ENCODE data around the gene TTLL12. TPM values are rescaled to one million over a fixed set of nuclear protein-coding genes. Genes with fewer than 3 reads are reported as not detected.
A peak's percentile ranks its signal among the peaks of the same experiment; 100 is the strongest.

Gene TTLL12
- polyA plus RNA-seq, 1 experiment, result 5.7 TPM

DNA sequence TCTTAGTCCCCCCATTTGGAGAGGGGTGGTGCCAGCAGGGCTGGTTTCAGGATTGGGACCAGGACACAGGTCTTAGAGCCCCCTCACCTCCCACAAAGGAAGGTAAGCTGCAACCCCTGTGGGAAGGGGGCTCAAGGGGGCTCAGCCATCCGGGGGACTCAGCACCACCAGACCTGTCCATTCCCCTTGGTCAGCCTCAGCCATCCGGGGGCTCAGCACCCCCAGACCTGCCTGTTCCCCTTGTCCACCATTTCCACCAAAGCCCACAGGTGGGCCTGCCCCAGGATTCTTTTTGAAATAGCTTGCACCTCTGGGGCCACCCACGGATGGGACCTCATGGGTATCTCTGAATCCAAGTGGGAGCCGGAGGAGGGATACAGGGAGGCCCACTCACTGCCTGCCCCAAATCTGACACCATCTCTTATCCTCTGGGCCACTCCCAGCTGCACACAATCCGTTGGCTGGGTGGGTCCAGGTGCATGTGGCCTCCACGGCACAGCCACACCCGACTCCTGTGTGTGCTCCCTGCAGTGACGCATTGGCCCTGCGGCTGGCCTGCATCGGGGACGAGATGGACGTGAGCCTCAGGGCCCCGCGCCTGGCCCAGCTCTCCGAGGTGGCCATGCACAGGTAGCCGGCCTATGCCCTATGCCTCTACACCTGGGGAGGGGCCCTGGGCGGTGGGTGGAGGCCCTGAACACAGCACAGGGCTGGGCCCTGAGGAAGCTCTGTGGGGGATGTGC lies 59.6 kb downstream of the TTLL12 start:
- DNase-seq (ENCODE audit: low read depth, low spot score), result no peak
- ChIA-PET POLR2A (interaction anchor here (0.6 kb wide), 2 partner anchors 289 to 326 kb away, joined by 3 read pairs; no protein-coding TSS in a partner anchor), CTCF (interaction anchor here (0.7 kb wide), 1 partner anchor 32 kb away, joined by 3 read pairs; no protein-coding TSS in a partner anchor)
- Histone ChIP-seq H3K27ac (ENCODE audit: low read depth, low read length) (peak overlapping the region; percentile 39), H3K27me3 (ENCODE audit: control insufficient read depth, insufficient read depth, low read length) (no peaks in the 10 kb centered on the region), H3K4me3 (ENCODE audit: low read depth, low read length) (no peak overlapping the region), H3K9me3 (ENCODE audit: control insufficient read depth, insufficient read depth, low read length) (no peaks in the 10 kb centered on the region)
- TF ChIP-seq, protein P1, sequence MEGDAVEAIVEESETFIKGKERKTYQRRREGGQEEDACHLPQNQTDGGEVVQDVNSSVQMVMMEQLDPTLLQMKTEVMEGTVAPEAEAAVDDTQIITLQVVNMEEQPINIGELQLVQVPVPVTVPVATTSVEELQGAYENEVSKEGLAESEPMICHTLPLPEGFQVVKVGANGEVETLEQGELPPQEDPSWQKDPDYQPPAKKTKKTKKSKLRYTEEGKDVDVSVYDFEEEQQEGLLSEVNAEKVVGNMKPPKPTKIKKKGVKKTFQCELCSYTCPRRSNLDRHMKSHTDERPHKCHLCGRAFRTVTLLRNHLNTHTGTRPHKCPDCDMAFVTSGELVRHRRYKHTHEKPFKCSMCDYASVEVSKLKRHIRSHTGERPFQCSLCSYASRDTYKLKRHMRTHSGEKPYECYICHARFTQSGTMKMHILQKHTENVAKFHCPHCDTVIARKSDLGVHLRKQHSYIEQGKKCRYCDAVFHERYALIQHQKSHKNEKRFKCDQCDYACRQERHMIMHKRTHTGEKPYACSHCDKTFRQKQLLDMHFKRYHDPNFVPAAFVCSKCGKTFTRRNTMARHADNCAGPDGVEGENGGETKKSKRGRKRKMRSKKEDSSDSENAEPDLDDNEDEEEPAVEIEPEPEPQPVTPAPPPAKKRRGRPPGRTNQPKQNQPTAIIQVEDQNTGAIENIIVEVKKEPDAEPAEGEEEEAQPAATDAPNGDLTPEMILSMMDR (IDR thresholded peaks at IDR 0.05; ENCODE audit: low read depth, low read length), result no peak

DNA sequence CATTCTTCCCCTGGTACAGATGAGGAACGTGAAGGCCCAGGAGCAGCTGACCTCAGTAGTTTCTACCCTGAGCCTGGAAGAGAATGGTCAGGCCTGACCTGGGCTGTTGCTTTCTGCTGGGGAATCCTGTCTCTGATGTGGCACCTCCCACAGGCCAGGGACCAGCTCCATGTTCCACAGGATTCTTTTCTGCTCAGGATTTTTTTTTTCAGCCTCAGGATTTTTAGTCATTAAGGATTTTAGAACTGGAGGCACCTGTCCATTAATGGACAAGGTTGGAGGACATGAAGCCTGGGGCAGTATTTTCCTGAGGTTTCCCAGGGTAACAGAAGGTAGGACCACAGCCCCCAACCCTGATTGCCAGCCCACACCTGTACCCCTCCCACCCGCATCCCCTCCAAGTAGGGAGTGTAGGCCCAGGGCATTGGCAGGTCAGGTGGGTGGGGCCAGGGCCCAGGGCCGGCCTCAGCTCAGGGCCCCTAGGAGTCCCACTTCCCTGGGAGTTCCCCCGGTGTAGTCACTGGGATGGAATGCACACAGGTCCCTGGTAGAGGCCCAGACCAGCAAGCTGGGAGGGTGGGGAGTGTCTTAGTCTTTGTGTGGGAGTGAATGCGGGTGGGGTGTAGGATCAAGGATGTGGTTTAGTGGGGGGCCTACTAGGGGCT lies 60.3 kb downstream of the TTLL12 start:
- no peaks in the 10 kb centered on the region for H3K9me3 ChIP-seq (ENCODE audit: control insufficient read depth, insufficient read depth, low read length)
- ChIA-PET POLR2A (interaction anchor here (0.6 to 0.7 kb wide), 4 partner anchors 13 to 1267 kb away, joined by 3 to 11 read pairs (median 3); no protein-coding TSS in a partner anchor), CTCF (no interaction called here)
- TF ChIP-seq, protein P1 (IDR thresholded peaks at IDR 0.05; ENCODE audit: low read depth, low read length), result no peak
- peak; percentile 60 for DNase-seq (ENCODE audit: low read depth, low spot score)
- no peak overlapping the region for H3K4me3 ChIP-seq (ENCODE audit: low read depth, low read length)
- peak overlapping the region; percentile 39 for H3K27ac ChIP-seq (ENCODE audit: low read depth, low read length)
- H3K27me3 ChIP-seq (ENCODE audit: control insufficient read depth, insufficient read depth, low read length), result no peaks in the 10 kb centered on the region

DNA sequence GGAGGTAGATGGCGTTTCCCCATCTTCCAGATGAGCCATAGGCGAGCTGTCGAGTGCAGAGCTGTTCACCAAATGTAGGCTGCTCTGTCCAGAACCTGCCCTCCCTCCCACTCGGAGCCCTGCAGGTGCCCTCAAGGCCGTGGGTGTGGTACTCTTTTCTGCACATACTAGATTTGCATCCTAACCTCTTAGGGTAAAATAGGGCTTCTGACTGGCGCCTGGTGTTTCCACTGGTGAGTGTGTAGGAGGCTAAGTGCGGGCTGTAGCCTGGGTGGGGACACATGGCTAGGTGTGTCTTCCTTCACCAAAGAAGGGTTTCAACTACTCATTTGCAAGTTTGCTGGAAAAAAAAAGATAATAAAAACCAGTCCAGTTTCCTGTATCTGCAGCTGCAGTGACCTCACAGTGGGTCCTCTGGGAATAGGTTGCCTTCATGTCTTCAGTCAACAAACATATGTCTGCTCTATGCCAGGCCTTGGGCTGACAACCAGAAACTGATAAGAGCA lies 67.9 kb downstream of the TTLL12 start:
- TF ChIP-seq, protein P1 (IDR thresholded peaks at IDR 0.05; ENCODE audit: low read depth, low read length), result no peak
- no peak for DNase-seq (ENCODE audit: low read depth, low spot score)
- Histone ChIP-seq H3K27me3 (ENCODE audit: control insufficient read depth, insufficient read depth, low read length) (peaks cover 5% of the 10 kb centered on the region), H3K27ac (ENCODE audit: low read depth, low read length) (no peak overlapping the region), H3K4me3 (ENCODE audit: low read depth, low read length) (no peak overlapping the region), H3K9me3 (ENCODE audit: control insufficient read depth, insufficient read depth, low read length) (no peaks in the 10 kb centered on the region)
- ChIA-PET CTCF (no interaction called here), POLR2A (no interaction called here)

DNA sequence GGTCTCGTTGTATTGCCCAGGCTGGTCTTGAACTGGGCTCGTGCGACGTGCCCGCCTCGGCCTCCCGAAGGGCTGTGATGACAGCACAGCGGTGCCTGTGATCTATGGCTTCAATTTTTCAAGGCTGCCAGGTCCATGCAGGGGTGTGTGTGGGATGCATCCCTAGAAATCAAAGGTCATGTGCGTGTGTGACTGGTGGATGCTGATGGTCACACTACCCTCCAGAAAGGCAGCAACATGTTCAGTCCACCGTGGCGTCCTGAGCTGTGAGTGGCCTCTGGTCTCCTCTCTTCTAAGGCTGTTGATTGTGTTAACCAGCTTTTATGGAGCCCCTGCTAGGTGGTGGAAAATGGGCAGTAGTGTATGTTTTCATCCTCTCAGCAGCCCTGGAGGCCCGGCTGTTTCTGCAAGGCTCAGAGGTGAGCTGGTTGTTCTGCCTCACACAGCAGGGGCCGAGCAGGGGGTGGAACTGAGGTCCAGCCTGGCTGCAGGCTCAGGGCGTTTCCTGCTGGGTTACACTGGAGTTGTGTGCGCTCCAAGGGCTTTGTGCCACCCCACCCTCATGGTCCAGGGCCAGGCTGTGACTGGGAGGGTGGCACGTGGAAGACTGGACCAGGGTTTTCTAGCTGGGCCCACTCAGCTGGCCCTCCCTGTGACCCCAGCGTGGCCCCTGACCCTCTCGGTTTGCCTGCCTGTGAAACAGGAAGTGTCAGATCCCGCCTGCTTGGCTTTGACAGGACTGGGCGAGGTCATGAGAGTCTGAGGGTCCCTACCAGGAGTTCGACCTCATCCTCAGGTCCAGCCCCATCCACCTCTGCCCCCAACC lies 68.7 kb downstream of the TTLL12 start:
- ChIA-PET POLR2A (no interaction called here), CTCF (no interaction called here)
- TF ChIP-seq, protein P1 (IDR thresholded peaks at IDR 0.05; ENCODE audit: low read depth, low read length), result no peak
- H3K27me3 ChIP-seq (ENCODE audit: control insufficient read depth, insufficient read depth, low read length), result peaks cover 12% of the 10 kb centered on the region
- H3K4me3 ChIP-seq (ENCODE audit: low read depth, low read length), result no peak overlapping the region
- DNase-seq (ENCODE audit: low read depth, low spot score), result no peak
- no peak overlapping the region for H3K27ac ChIP-seq (ENCODE audit: low read depth, low read length)
- H3K9me3 ChIP-seq (ENCODE audit: control insufficient read depth, insufficient read depth, low read length), result no peaks in the 10 kb centered on the region

Measured in AG04450 (cell line).